ENCODE results near the gene IL1RAPL2. TPM values are rescaled to one million over a fixed set of nuclear protein-coding genes. Genes with fewer than 3 reads are reported as not detected.

Gene IL1RAPL2
- total RNA-seq, 1 donor from 2014 or later, result not detected

DNA sequence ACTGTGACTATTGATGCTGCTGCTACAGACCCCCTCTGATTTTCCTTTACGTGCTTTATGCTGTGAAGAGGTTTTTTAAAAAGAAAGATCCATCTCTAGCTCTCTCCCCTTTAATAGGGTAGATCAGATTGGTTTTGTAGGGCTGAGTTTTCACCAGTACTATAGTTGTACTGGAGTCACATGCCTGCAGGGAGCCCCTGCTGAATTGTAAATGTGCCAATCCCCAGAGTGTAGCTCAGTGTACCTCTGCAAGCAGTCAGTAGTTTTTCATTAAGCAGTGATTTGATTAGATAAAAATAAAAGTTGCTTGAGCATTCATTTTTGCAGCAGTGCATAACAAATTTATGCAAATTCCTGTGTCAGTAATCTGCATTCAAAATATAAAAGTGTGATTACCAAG is 179.2 kb downstream of the IL1RAPL2 start:
- H3K27me3 ChIP-seq, result no peaks in the 10 kb centered on the region
- H3K27ac ChIP-seq, result no peak overlapping the region
- no peaks in the 10 kb centered on the region for H3K4me1 ChIP-seq
- TF ChIP-seq, protein P1, sequence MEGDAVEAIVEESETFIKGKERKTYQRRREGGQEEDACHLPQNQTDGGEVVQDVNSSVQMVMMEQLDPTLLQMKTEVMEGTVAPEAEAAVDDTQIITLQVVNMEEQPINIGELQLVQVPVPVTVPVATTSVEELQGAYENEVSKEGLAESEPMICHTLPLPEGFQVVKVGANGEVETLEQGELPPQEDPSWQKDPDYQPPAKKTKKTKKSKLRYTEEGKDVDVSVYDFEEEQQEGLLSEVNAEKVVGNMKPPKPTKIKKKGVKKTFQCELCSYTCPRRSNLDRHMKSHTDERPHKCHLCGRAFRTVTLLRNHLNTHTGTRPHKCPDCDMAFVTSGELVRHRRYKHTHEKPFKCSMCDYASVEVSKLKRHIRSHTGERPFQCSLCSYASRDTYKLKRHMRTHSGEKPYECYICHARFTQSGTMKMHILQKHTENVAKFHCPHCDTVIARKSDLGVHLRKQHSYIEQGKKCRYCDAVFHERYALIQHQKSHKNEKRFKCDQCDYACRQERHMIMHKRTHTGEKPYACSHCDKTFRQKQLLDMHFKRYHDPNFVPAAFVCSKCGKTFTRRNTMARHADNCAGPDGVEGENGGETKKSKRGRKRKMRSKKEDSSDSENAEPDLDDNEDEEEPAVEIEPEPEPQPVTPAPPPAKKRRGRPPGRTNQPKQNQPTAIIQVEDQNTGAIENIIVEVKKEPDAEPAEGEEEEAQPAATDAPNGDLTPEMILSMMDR (IDR thresholded peaks at IDR 0.05), result no peak
- no peaks in the 10 kb centered on the region for H3K36me3 ChIP-seq
- intact Hi-C loops (cut with DNase I), result no loop called here
- H3K9me3 ChIP-seq, result no peaks in the 10 kb centered on the region
- DNase-seq (no peak), ATAC-seq (no peak)
- no peak overlapping the region for H3K4me3 ChIP-seq

DNA sequence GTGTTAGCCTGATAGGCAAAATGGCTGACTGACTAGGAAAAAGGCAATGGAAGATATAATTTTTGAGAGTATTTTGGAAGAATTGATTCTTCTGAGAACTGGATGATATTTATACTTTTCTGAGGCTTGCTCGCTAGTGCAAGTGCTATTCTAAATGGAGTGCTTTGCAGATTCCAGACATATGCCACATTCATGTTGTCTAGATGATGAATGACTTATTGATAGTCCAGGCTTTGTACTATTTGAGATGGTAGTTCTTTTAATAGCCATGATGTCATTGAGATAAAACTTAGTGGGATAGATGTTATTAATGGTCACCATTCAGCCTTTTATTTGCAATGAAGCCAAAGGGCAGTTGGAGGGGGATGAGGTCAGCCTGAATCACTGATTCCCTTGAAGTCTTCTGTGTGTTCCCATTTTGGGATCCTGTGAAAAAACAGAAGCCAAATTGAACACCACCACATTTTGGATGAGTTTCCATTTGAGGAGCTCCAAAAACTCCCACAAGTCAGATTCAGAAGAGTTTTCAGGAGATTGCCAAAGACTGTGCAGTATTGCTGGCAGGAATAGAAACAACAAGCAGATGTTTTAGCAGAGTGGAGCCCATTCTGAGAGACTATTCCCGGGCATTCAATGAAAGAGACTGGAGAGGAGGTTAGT is 184.1 kb downstream of the IL1RAPL2 start:
- ATAC-seq (no peak), DNase-seq (no peak)
- Histone ChIP-seq H3K9me3 (no peaks in the 10 kb centered on the region), H3K4me1 (no peaks in the 10 kb centered on the region), H3K4me3 (no peak overlapping the region), H3K27ac (no peak overlapping the region), H3K27me3 (no peaks in the 10 kb centered on the region), H3K36me3 (no peaks in the 10 kb centered on the region)
- TF ChIP-seq, protein P1 (IDR thresholded peaks at IDR 0.05), result no peak
- intact Hi-C loops (cut with DNase I), result no loop called here

DNA sequence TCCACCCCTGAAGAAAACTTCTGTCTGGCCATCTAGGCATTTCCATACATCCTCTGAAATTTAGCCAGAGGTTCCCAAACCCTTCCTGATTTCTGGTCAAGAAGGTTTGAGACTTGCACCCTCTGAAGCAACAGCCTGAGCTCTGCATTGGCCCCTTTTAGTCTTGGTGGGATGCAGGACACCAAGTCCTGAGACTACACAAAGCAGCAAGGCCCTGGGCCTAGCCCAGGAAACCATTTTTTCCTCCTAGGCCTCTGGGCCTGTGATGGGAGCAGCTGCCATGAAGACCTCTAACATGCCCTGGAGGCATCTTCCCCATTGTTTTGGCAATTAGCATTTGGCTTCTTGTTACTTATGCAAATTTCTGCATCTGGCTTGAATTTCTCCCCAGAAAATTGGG is 196.6 kb downstream of the IL1RAPL2 start:
- TF ChIP-seq, protein P1 (IDR thresholded peaks at IDR 0.05), result no peak
- no peak for ATAC-seq
- H3K36me3 ChIP-seq, result no peaks in the 10 kb centered on the region

DNA sequence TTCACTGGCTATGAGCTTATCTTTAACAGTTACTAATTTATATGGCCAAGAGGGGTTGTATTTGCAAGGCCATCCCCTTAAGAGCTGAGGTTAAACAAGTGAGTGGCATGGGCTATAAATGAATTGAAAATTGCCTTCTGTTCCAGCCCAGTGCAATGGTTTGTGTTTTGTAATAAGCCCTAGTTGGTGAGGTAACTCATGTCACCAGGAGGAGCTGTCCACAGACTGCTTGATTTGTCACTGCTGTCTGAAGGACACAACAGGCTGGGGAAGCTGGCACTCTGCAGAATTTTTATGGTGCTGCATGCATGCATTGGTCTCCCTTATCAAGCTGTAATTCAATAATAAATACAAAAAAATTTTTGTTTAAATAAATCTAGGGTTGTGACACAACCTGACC is 223.8 kb downstream of the IL1RAPL2 start:
- H3K27me3 ChIP-seq, result no peaks in the 10 kb centered on the region
- H3K4me1 ChIP-seq, result no peaks in the 10 kb centered on the region
- no peak overlapping the region for H3K4me3 ChIP-seq
- no peaks in the 10 kb centered on the region for H3K9me3 ChIP-seq
- TF ChIP-seq, protein P1 (IDR thresholded peaks at IDR 0.05), result no peak
- no peak overlapping the region for H3K27ac ChIP-seq
- DNase-seq (no peak), ATAC-seq (no peak)
- H3K36me3 ChIP-seq, result no peaks in the 10 kb centered on the region
- intact Hi-C loops (cut with DNase I), result no loop called here

More for the DNA sequence above, 196.6 kb downstream of the IL1RAPL2 start:
- no peaks in the 10 kb centered on the region for H3K9me3 ChIP-seq
- intact Hi-C loops (cut with DNase I), result no loop called here
- H3K4me3 ChIP-seq, result no peak overlapping the region
- no peaks in the 10 kb centered on the region for H3K4me1 ChIP-seq
- no peak overlapping the region for H3K27ac ChIP-seq
- H3K27me3 ChIP-seq, result no peaks in the 10 kb centered on the region
- no peak for DNase-seq

DNA sequence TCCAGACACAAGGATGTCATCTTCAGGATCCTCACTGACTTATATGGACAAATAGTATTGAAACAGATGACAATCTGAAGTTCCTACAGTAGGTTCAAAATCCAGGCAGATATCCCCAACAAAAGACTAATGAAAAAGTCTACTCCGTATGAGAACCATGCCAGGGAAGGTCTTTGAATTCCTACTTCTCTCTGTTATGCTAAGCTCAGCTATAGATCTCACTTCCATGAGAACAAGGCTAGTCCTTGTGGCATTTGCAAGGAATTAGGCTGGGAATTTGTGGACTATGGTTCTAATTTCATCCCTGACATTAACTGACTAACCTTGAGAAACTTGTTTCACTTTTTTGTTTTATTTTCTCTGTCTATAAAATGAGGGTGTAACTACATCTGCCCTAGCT is 229.8 kb downstream of the IL1RAPL2 start:
- H3K36me3 ChIP-seq, result no peaks in the 10 kb centered on the region
- no peaks in the 10 kb centered on the region for H3K9me3 ChIP-seq
- no peaks in the 10 kb centered on the region for H3K27me3 ChIP-seq
- ATAC-seq (no peak), DNase-seq (no peak)
- intact Hi-C loops (cut with DNase I), result no loop called here
- H3K4me1 ChIP-seq, result no peaks in the 10 kb centered on the region
- no peak overlapping the region for H3K4me3 ChIP-seq
- TF ChIP-seq, protein P1 (IDR thresholded peaks at IDR 0.05), result no peak
- no peak overlapping the region for H3K27ac ChIP-seq

DNA sequence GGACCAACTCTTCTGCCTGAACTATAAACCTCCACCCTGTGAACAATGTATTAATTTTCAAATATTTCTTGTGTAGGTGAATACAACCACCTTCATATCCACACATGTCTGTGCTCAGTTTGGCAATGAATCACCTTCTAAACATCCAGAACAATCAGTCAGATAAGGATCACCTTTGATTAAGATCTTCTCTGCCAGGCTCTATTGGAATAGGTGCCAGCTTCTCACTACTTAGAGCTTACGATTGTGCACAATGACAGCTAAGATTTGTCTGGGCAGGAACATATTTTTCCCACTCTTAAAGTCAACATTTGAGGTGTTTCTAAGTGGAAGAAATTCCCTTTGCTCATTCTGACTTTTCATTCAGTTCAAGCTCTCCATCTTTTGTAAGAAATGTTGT is 237.2 kb downstream of the IL1RAPL2 start:
- TF ChIP-seq, protein P1 (IDR thresholded peaks at IDR 0.05), result no peak
- no peaks in the 10 kb centered on the region for H3K36me3 ChIP-seq
- no peaks in the 10 kb centered on the region for H3K4me1 ChIP-seq
- no peaks in the 10 kb centered on the region for H3K27me3 ChIP-seq
- H3K4me3 ChIP-seq, result no peak overlapping the region
- intact Hi-C loops (cut with DNase I), result no loop called here
- DNase-seq (no peak), ATAC-seq (no peak)
- no peak overlapping the region for H3K27ac ChIP-seq
- no peaks in the 10 kb centered on the region for H3K9me3 ChIP-seq
